IPS-20b (cell line): ENCODE results near the gene CELSR2.

Source experiments
- H3K27ac ChIP-seq: one replicate; pipeline ENCODE4 v1.5.1; 2013; ENCODE audit warnings: low read length
- H3K27me3 ChIP-seq: 2 replicates; pipeline ENCODE4 v1.6.1; 2013; ENCODE audit warnings: mild to moderate bottlenecking, low read length, inconsistent platforms; ENCODE audit not compliant: insufficient read depth
- H3K36me3 ChIP-seq: 2 replicates; pipeline ENCODE4 v1.6.1; 2013; ENCODE audit warnings: low read depth, mild to moderate bottlenecking, inconsistent platforms, low read length, moderate library complexity; ENCODE audit not compliant: insufficient read depth
- H3K4me1 ChIP-seq: 2 replicates; pipeline ENCODE4 v1.6.1; 2013; ENCODE audit warnings: mild to moderate bottlenecking, control low read depth, inconsistent platforms, low read length, moderate library complexity; ENCODE audit not compliant: insufficient read depth
- H3K4me3 ChIP-seq: 2 replicates; pipeline ENCODE4 v1.5.1; 2013; ENCODE audit warnings: mild to moderate bottlenecking, low read length, inconsistent platforms
- H3K9ac ChIP-seq: 2 replicates; pipeline ENCODE4 v1.6.1; 2013; ENCODE audit warnings: low read depth, mild to moderate bottlenecking, inconsistent platforms, low read length, moderate library complexity
- H3K9me3 ChIP-seq: 2 replicates; pipeline ENCODE4 v1.6.1; 2013; ENCODE audit warnings: mild to moderate bottlenecking, low read depth, low read length, inconsistent platforms; ENCODE audit not compliant: insufficient read depth

CELSR2 gene

DNA sequence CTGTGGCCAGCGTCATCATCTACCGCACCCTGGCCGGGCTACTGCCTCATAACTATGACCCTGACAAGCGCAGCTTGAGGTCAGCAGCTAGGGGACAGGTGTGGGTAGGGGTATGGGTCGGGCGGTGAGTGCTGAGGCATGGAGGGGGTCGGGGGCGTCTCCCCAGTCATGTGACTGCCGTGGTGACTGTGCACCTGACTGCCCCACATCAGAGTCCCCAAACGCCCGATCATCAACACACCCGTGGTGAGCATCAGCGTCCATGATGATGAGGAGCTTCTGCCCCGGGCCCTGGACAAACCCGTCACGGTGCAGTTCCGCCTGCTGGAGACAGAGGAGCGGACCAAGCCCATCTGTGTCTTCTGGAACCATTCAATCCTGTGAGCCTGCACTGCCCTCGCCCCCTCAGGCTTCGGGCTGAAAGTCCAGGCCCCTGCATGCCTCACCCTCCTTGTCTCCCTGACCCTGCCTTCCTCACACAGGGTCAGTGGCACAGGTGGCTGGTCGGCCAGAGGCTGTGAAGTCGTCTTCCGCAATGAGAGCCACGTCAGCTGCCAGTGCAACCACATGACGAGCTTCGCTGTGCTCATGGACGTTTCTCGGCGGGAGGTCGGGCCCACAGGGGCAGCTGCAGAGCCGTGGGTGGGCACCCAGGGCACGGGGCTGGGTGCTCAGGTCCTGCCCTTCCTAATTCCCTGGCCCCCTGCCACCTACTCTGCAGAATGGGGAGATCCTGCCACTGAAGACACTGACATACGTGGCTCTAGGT, 20.1 kb downstream of the CELSR2 start:
- Histone ChIP-seq H3K4me1 (0 out of 2 replicates have a peak, but pooled peaks cover 3% of the 10 kb centered on the region), H3K36me3 (peaks cover 70% of the 10 kb centered on the region), H3K27ac (no peak overlapping the region), H3K4me3 (no peak overlapping the region), H3K27me3 (no peaks in the 10 kb centered on the region), H3K9me3 (no peaks in the 10 kb centered on the region), H3K9ac (no peak overlapping the region)

DNA sequence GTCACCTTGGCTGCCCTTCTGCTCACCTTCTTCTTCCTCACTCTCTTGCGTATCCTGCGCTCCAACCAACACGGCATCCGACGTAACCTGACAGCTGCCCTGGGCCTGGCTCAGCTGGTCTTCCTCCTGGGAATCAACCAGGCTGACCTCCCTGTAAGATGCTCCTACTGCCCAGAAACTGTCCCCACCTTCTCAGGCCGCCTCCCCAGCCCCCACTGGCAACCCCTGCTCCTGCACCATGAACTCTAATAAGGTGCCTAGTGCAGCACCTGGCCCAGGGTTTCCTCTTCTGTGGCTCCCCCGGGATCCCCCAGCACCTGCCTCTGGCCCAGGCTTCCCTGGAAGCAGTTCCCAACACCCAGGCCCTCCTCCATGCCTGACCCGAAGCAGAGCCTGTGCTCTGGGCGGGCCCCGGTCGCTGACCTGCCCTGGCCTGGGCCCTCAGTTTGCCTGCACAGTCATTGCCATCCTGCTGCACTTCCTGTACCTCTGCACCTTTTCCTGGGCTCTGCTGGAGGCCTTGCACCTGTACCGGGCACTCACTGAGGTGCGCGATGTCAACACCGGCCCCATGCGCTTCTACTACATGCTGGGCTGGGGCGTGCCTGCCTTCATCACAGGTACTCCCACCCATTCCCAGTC, 20.8 kb downstream of the CELSR2 start:
- Histone ChIP-seq H3K36me3 (peaks cover 63% of the 10 kb centered on the region), H3K27me3 (no peaks in the 10 kb centered on the region), H3K4me1 (0 out of 2 replicates have a peak, but pooled peaks cover 3% of the 10 kb centered on the region)

GRCh38 chr1:109270623-109271317, 21.4 kb downstream of the CELSR2 start:
- peaks cover 56% of the 10 kb centered on the region for H3K36me3 ChIP-seq
- H3K9me3 ChIP-seq = no peaks in the 10 kb centered on the region
- H3K27me3 ChIP-seq = no peaks in the 10 kb centered on the region
- H3K4me3 ChIP-seq = no peak overlapping the region
- peaks cover 3% of the 10 kb centered on the region; the same call in 1 of the 2 replicates for H3K4me1 ChIP-seq
- no peak overlapping the region for H3K9ac ChIP-seq
- no peak overlapping the region for H3K27ac ChIP-seq

More for the DNA sequence above, 20.8 kb downstream of the CELSR2 start:
- Histone ChIP-seq H3K9ac (no peak overlapping the region), H3K4me3 (no peak overlapping the region), H3K27ac (no peak overlapping the region), H3K9me3 (no peaks in the 10 kb centered on the region)

DNA sequence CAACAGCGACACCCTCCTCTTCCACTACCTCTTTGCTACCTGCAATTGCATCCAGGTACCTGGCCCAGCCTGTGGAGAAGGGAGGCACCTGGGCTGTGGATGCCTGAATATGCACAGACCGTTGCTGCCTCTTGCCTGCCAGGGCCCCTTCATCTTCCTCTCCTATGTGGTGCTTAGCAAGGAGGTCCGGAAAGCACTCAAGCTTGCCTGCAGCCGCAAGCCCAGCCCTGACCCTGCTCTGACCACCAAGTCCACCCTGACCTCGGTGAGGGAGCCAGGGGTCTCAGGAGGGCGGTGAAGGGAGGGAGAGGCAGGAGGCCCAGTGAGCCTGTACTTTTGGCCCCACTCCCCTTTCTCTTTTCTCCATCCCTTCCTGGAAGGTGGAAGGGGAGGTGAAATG, 22.1 kb downstream of the CELSR2 start:
- no peak overlapping the region for H3K9ac ChIP-seq
- H3K27ac ChIP-seq = no peak overlapping the region
- no peaks in the 10 kb centered on the region for H3K9me3 ChIP-seq
- H3K4me1 ChIP-seq = peaks cover 3% of the 10 kb centered on the region; the same call in 1 of the 2 replicates
- H3K27me3 ChIP-seq = no peaks in the 10 kb centered on the region
- no peak overlapping the region for H3K4me3 ChIP-seq
- H3K36me3 ChIP-seq = peaks cover 52% of the 10 kb centered on the region

- peaks cover 3% of the 10 kb centered on the region; the same call in 1 of the 2 replicates for H3K4me1 ChIP-seq
- H3K9ac ChIP-seq = no peak overlapping the region
Measured at GRCh38 chr1:109272021-109272799, 22.9 kb downstream of the CELSR2 start.

DNA sequence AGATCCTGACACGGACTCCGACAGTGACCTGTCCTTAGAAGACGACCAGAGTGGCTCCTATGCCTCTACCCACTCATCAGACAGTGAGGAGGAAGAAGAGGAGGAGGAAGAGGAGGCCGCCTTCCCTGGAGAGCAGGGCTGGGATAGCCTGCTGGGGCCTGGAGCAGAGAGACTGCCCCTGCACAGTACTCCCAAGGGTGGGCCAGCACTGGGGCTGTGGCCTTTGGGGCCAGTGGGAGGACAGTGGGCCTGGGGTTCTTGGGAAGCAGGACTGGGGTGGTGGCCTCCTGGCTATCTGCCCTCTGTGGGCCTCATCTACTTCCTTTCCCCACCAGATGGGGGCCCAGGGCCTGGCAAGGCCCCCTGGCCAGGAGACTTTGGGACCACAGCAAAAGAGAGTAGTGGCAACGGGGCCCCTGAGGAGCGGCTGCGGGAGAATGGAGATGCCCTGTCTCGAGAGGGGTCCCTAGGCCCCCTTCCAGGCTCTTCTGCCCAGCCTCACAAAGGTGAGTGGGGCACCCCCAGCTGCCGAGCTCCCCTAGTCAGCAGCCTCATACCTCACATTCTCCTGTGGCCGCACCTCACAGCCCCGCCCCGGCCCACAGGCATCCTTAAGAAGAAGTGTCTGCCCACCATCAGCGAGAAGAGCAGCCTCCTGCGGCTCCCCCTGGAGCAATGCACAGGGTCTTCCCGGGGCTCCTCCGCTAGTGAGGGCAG, 23.6 kb downstream of the CELSR2 start:
- Histone ChIP-seq H3K27me3 (no peaks in the 10 kb centered on the region), H3K4me1 (peaks cover 3% of the 10 kb centered on the region; the same call in 1 of the 2 replicates), H3K9me3 (no peaks in the 10 kb centered on the region), H3K27ac (no peak overlapping the region), H3K36me3 (peaks cover 49% of the 10 kb centered on the region), H3K9ac (no peak overlapping the region), H3K4me3 (no peak overlapping the region)

More at GRCh38 chr1:109272021-109272799, 22.9 kb downstream of the CELSR2 start:
- Histone ChIP-seq H3K4me3 (no peak overlapping the region), H3K27me3 (no peaks in the 10 kb centered on the region), H3K36me3 (peaks cover 51% of the 10 kb centered on the region), H3K27ac (no peak overlapping the region), H3K9me3 (no peaks in the 10 kb centered on the region)

DNA sequence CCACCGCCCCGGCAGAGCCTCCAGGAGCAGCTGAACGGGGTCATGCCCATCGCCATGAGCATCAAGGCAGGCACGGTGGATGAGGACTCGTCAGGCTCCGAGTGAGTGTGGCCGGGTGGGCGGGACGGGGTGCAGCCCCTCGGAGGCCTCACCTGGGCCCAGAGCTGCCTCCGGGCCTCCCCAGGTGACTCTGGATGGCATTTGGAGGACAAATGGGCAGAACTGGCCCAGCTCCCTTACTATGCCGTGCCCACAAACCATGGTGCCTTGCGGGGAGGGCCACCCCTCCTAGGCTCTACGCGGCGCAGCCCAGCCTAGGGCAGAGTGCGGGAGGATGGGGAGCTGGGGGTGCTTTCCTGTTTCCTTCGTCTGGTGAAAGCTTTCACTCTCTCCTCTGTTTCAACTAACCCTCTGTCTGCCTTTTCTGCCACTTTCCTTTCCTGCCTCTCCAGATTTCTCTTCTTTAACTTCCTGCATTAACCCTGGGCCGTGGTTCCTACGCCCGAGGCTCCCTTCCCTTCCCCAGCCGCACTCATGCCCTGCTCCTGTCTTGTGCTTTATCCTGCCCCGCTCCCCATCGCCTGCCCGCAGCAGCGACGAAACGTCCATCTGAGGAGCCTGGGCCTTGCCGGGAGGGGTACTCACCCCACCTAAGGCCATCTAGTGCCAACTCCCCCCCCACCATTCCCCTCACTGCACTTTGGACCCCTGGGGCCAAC, 24.4 kb downstream of the CELSR2 start:
- peaks cover 3% of the 10 kb centered on the region; the same call in 1 of the 2 replicates for H3K4me1 ChIP-seq

DNA sequence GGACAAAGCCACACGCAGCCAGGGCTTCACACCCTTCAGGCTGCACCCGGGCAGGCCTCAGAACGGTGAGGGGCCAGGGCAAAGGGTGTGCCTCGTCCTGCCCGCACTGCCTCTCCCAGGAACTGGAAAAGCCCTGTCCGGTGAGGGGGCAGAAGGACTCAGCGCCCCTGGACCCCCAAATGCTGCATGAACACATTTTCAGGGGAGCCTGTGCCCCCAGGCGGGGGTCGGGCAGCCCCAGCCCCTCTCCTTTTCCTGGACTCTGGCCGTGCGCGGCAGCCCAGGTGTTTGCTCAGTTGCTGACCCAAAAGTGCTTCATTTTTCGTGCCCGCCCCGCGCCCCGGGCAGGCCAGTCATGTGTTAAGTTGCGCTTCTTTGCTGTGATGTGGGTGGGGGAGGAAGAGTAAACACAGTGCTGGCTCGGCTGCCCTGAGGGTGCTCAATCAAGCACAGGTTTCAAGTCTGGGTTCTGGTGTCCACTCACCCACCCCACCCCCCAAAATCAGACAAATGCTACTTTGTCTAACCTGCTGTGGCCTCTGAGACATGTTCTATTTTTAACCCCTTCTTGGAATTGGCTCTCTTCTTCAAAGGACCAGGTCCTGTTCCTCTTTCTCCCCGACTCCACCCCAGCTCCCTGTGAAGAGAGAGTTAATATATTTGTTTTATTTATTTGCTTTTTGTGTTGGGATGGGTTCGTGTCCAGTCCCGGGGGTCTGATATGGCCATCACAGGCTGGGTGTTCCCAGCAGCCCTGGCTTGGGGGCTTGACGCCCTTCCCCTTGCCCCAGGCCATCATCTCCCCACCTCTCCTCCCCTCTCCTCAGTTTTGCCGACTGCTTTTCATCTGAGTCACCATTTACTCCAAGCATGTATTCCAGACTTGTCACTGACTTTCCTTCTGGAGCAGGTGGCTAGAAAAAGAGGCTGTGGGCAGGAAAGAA, 25.5 kb downstream of the CELSR2 start:
- Histone ChIP-seq H3K4me3 (no peak overlapping the region; the same call in 1 of the 2 replicates), H3K27ac (no peak overlapping the region), H3K27me3 (no peaks in the 10 kb centered on the region), H3K9me3 (no peaks in the 10 kb centered on the region), H3K9ac (no peak overlapping the region), H3K36me3 (peaks cover 49% of the 10 kb centered on the region), H3K4me1 (peaks cover 3% of the 10 kb centered on the region; the same call in 1 of the 2 replicates)

More for the DNA sequence above, 24.4 kb downstream of the CELSR2 start:
- Histone ChIP-seq H3K9ac (no peak overlapping the region), H3K9me3 (no peaks in the 10 kb centered on the region), H3K4me3 (no peak overlapping the region), H3K27me3 (no peaks in the 10 kb centered on the region), H3K36me3 (peaks cover 51% of the 10 kb centered on the region), H3K27ac (no peak overlapping the region)

DNA sequence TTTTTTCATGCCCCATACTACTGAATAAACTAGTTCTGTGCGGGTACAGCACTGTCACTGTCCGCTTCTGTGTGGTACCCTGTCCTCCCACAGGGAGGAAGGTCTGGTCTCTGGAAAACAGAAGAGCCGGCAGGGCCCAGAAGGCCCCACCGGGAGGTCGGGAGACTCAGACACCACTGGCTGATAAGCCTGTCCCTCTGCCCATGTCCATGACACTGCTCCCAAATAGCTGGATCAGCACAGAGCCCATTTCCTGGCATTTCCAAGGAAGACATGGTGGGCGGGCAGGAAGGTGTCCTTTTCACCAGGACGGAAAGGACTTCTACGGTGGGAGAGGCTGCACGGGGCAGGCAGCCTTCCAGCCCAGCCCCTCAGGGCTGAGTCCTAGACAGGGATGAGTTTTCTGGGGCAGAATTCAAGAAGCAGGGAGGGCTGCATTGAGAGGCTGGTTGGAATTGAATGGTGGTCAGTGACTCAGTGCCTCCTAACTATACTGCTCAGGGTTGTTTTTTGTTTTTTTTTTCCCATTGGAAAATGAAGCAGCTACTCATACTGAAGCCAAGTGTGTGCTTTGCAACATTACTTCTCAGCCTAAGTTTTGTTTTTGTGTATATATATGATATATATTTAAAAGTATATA, 26.5 kb downstream of the CELSR2 start:
- H3K4me3 ChIP-seq = no peak overlapping the region
- peaks cover 49% of the 10 kb centered on the region for H3K36me3 ChIP-seq
- H3K9ac ChIP-seq = no peak overlapping the region
- no peaks in the 10 kb centered on the region for H3K27me3 ChIP-seq
- H3K4me1 ChIP-seq = peaks cover 3% of the 10 kb centered on the region; the same call in 1 of the 2 replicates
- no peaks in the 10 kb centered on the region for H3K9me3 ChIP-seq
- no peak overlapping the region for H3K27ac ChIP-seq
